SKM-1 treated with dmso at 0.1 percent for 144 hours (cell line): ENCODE data around the gene NDUFAF8.

Experiments
- DNase-seq: peaks from one replicate; lab custom pipeline; 2025; ENCODE audit not compliant: unreplicated experiment; lab: John Stamatoyannopoulos, UW

NDUFAF8 gene

DNA sequence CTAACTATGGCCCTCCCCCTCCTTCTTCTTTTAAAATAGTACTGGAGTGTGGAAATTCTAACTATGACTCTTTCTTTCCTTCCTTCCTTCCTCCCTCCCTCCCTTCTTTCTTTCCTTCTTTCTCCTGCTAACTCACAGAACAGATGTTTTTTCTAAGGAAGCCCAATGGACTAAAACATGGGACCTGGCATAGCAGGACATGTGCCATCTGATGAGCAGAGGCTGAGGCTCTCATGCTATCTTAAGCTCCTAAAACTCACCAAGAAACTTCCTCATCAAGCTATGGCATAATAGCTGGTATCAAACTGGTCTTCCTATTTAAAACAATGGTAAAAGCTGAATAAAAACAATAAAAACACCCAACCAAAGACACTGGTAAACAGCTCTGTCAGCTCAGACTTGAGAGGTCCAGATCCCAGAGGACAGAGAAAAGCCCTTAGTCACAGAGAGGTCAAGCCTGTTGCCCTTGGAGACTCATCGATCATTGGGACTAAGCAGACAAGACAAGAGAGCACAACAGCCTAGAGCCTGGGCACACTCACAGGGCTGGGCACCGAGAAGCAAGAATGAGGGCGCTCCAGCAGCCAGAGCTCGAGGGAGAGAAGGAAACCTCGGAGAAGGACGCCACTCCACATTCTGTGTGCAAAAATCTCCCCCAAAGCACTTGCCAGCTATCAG lies 28.4 kb downstream of the NDUFAF8 start:
- no peak for DNase-seq

DNA sequence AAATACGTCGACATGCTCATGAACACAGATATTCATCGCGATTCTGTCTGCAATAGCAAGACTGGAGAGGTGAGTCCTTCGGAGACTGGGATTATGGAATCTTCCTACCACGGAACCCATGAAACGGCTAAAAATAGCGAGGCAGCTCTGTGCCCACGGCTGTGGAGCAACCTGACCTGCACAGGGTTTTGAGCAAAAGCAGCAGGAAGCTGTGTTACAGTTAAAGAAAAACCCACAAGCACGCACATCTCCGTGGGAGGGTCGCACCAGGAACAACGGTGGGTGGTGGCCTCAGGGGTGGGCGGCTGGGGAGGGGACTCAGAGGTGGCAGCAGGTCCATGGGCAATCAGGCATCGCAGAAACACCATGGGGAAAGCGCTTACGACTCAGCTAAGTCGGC lies 31.2 kb downstream of the NDUFAF8 start:
- no peak for DNase-seq

DNA sequence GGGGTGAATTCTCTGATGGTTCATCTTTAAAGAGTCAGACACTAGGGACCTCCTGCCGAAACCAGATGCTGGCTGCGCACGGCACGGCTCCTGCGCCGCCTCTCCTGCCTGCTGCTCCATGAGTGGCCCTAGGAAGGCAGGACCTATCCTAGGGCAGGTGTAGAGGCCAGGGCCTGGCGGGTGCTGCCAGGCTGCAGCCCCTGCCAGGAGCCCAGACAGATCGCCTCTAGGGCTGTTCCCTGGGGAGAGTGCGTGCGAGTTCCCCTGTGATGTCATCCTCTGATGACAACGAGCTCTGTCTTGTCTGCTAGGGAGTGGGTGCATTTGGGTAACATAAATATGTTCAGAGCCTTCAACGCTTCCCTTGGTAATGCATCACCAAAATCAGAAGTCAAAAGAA lies 32.1 kb downstream of the NDUFAF8 start:
- no peak for DNase-seq

DNA sequence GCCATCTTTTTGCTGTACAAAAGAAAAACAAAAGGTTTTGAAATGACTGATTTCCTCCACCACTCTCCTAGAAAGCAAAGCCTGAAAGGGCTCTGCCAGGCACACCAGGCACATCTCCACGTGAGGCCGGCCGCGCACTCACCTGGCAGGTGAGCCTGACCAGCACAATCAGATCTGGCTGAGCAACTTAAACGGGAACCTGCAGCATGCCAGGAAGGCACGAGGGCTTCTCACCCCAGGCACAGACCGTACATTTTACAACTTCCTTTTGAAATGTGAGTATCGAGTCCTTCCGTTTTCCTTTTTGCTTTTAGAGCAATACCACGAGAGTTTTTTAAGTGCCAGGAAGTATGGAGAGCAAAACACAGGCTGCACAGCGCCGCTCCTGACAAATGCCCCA lies 33.5 kb downstream of the NDUFAF8 start:
- no peak for DNase-seq

DNA sequence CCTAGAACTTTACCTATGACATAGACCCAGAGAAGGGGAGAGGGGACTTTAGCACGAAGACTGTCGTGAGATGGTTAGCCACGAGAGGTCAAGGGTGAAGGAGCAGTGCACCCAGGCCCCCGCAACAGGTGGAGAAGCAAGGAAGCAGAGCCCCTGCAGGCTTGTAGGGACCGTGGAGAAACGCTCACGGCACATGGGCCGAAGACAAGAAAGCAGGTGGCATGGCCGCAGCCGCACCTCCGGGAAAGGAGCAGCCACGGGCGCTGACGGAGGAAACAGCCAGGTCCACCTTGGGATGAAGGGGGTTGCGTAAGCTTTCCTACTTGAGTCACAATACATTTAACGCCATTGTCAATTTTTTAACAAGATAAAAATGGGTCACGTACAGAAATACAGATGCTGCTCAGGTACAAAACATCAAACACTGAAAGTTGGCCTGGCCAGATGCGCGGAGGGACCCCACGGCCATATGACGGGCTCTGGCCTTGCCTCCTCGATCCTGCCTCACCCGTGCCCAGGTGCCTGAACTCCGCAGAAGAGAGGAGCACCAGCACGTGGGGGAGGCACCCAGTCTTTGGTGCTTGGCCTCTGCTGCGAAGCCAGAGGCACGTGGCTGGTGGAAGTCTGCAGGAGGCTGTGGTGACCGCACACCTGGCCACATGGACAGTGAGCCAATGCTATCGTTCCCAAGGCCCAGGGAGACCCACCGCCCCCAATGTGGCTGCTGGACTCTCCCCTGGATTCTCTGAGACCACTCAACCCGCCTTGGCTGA lies 34.8 kb downstream of the NDUFAF8 start:
- no peak for DNase-seq

DNA sequence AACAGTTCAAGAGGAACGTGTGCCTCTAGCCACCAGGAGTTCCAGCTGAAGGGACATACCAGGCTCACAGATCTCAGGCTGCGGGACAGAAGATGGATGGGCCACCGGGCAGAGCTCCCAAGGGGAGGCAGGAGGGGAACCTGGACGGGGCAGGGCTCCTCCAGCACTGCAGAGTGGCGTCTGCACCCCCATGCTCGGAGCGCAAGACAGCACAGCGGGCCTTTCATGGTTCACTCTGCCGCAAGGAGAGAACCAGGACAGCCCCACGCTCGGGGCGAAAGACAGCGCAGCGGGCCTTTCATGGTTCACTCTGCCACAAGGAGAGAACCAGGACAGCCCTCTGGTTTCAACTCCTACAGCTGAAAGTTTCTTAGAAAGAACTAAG lies 35.3 kb downstream of the NDUFAF8 start:
- no peak for DNase-seq

DNA sequence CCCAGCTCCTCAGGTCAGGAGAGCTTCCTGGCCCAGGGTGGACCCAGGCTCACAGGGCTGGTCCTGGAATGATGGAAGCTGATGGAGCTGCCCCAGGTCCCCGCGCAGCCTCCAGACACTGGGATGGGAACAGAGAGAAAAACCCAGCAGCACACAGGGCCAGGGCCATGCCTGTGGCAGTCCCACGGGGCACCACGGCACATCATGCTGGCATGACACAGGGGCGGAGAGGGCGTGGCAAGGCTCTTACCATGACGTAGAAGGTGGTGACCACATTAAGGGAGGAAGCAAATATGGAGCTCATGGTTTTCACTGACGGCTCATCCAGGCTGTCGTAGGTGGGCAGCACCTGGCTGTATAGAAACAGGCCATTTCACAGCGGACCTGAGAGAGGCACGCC lies 37.7 kb downstream of the NDUFAF8 start:
- DNase-seq, result no peak

DNA sequence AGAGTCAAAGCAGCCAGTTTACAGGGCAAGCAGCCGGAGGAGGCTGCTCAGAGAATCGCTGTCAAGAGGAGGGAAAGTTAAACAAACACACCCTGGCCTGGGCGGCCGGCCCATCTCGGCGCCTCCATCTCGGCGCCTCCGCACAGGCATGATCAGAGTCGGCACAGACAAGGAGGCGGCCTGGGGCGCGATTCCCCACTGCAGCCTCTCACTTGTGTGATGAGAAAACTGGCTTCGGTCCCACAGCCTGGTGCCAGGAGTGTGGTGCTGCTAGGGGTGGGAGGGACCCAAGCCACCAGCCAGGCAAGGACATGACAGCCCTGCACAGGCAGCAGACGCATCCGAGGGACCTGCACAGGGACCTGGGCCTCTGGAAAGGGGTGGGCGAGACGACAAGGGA lies 38.3 kb downstream of the NDUFAF8 start:
- no peak for DNase-seq

DNA sequence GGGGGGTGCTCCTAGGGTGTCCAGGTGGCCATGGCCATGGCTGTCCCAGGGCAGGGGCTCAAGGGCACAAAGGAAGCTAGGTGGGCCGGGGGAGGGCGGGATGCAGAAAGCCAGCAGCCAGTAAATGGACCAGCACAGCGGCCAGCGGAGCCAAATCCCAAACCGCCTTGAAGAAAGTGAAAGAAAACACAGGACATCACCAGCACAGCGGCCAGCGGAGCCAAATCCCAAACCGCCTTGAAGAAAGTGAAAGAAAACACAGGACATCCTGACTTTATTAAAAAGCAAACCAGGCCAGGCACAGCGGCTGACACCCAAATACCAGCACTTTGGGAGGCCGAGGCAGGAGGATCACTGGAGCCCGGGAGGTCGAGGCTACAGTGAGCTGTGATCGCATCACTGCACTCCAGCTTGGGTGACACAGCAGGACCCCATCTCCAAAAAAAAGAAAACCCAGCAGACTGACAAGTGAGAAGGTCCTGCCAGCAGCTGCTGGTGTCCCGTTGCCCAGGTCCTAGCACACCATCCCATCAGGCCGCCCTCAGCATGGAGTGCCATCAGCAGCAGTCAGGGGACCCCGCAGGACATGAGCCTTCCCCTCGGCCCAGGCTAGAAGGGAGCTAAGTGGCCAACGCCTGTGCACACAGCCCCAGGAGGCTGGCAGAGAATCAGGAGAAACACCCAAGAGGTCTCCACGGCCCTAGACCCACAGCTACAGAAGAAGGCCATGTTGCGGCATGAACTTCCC lies 39.0 kb downstream of the NDUFAF8 start:
- DNase-seq, result no peak

DNA sequence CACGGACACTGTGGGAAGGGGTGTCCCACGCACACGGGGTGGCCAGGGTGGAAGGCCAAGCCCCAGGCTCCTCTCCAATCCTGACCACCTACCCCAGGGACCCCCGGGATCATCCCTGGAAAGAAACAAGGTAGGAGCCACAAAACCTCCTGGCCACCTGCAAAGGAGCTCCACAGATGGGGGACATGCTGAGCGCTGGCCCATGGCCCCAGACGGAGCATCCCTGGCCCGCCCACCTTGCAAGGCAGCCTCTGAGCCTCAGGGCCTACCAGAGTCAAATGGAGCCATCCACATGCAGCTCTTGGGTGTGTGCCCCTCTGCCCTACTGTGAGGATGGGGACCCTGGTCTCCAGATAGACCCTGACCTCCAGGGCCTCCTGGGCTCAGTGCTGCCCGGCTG lies 39.7 kb downstream of the NDUFAF8 start:
- DNase-seq, result no peak

DNA sequence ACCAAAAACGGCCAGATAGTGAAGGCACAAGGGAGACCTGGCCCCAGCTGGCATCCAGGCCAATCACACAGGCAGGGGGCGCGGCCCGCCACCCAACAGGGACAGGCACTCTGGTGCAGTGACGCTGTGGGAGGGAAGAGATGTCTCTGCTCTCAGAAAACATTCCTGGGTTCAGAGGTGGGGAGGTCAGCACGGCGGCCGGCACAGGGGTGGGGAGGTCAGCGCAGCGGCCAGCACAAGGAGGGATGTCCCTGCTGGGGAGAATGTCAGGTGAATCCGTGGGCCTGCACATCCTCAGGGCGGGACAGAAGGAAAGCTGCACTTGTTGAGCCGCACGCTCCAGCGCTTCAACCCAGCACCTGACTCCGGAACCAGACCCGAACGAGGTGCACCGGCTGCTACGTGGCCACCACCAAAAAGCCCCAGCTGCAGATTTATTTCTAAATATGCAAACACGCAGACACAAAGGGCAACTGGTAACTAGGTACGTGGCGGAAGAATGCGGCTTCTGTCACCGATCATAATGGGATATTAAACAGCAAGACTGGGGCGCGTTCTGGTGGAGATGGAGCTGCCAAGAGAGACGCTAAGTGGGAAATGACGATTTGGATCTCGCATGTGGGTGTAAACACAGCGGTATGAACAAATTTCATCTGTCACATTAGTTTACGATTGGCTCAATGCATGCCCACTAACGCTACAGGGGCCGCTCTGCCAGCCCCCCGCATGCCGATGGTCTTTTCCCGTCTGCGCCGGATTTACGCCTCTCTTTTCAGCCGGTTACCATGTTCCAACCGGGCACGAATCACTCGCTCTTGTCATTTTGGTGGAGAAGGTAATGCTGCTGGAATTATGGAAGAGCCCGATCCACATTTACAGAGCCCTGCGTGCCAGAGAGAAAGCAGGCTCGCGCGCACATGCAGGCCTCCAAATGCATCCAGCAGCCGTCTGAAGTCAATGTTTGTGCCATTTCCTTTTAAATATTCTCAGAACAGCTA lies 40.5 kb downstream of the NDUFAF8 start:
- no peak for DNase-seq

DNA sequence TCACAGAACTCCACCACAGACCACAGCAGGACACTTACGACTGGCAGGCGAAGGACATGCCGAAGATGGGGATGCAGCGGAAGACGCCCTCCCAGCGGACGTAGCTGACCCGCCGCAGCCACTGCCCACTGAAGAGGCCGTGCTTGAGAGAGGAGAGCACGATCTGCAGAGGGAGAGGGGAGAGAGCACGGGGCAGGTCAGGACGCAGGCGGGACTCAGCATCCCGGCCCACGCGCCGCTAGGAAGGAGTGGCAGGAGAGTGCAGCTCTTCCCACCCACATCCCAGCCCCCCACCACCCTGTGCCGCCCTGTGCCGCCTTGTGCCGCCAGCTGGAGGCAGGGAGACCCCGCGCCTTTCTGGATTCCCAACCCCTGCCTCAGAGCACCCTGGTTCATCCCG lies 41.5 kb downstream of the NDUFAF8 start:
- DNase-seq, result no peak

DNA sequence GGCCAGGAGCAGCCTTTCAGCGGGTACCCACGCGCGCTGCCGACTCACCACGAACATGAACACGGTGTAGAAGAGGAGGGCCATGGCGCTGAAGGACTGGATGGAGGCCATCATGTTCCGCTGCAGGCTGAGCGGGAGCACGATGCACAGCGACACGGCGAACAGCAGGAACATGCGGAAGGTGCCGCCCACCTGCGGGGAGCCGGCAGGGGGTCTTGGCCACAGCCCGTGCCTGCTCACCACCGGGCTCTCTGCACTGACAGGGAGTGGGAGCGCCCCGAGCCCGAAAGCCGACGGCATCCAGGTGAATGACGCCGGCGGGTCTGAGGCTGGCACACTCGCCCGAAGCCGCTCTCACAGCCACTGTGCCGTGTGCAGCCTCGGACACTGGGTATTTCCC lies 43.0 kb downstream of the NDUFAF8 start:
- no peak for DNase-seq

DNA sequence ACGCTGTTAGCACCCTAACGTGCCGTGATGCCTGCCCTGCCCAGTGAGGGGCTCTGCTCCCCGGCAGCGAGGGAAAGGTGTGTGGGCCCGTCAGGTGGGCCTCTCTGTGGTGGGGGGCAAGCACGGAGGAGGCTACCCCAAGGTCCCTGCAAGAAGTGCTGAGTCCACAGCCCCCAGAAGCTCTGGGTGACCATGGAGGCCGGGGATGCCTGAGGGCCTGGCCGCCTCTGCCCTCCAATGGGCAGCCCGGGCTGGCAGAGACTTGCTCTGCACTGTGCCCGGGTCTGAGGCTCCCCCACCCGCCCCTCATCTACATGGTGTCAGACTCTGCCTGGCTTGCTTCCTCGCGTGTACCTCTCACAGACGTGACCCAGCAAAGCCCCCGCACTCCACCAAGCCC lies 43.8 kb downstream of the NDUFAF8 start:
- no peak for DNase-seq

DNA sequence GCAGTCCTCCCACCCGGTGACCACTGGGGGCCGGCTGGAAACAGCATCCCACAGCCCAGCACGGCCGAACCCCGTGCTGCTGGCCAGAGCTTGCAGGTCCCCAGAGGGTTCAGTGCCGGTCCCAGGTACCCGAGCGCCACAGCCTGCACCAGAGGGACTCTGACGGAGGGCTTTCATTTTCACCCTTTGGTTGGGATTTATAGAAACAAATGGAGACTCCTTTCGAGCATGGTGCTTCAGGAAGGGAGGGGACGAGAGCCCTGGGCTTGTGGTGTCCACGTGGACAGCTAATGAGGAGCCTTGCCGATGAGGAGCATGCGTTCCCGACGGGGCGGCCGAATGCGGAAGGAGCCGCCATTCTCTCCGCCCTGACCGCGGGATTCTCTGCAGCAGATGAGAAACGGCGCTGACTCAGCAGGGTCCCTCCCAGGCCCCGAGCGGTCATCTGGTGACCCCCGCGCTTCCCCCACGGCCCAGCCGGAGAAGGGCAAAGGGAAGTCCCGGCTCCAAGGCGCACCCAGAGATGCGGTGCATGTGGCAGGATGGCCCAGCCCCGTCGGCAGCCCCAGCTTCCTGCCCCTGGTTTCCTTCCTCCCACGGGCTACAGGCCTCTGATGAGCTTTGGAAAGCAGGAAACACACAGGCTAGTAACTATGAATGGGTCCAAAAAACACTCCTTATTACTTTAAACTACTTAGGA lies 46.2 kb downstream of the NDUFAF8 start:
- DNase-seq, result peak; percentile 42

DNA sequence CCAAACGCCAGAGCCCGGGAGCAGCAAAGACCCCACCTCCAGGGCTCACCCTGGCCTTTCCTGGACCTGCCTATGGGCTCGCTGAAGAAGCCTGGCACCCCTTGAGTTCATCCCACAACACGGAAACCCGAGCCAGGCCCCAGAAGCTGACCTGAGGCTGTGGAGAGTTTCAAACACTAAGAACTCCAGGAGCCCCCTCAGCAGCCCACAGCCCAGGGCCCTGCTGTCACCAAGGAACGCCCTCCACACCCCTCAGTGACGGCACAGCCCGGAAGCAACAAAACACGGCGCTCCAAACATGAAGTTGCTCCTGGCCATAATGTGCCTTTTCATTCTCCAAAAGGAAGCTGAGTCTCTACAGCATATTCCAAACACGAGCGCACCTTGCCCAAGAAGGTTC lies 46.8 kb downstream of the NDUFAF8 start:
- no peak for DNase-seq

DNA sequence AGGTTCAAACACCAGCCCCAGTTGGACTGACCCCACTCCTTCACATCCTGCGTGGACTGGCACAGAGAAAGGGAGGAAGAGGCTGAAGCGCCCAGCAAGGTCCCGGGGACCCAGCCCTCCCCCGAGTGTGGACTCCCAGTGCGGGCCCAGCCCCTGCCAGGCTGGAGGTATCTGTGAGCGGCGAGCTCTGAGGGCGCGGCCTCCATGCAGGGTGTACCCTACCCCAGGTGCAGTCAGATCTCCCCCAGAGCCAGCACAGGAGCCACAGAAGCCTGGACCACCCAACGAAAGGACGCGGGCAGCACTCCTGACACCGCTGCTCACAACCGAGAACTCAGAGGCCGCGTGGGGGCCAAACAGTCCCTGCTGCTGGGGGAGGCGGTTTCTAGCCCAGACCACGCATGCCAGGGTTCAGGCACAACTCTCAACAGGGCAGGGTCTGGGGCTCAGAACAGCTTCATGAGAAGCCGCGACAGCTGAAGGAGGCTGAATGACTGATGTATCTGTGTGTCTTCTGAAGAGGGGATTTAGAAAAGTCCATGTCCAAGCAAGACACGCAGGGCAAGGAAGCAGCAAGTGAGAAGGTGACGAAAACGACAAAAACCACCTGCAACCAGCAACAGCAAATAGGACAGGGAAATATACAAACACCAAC lies 47.5 kb downstream of the NDUFAF8 start:
- no peak for DNase-seq

DNA sequence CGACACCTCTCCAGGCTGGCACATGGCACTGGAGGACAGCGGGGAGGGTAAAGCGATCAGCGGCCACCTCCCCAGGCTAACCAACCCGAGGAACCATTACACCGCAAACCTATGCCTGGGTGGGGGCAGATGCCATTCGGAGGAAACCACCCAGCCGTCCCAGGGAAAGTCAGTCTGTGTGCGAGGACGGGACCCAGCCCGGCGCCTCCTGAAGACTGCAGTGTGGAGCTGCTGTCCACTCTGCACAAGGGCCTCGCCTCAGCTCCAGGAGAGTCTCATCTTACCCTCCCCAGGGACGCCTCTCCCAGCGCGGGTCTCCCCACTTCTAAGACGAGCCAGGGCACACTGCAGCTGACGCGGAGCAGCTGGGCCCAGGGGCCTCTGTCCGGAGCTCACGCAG lies 48.0 kb downstream of the NDUFAF8 start:
- DNase-seq, result no peak

DNA sequence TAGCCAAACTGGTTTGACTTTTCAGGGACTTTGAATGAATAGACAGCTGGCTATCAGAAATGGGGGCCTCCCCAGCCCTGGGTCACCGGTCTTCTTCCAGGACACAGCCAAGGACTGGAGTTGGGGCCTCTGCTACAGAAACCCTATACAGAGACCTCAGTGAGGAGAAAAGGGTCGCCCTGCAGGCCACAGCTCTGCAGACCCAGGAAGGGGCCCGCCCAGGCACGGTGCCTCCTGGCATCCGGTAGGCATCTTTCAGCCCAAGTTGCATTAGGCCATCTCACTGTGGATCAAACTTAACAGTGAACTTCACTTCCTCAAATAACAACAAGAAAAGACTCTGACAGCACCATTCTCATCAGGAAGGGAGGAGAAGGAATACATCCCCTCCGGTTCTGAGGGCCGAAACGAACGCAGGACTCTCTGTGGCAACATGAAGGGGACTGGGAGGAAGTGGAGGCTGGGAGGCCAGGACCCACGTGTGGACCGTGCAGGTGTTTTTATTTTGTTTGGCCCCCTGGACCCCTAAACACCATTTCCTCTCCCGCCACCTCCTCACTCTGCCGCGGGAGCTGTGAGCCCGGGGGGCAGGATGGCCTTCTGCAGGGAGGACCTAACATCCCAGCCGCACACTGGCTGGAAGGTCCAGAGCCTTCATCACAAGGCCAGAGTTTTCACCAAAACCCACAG lies 48.8 kb downstream of the NDUFAF8 start:
- no peak for DNase-seq
